Measurements from ENCODE around the gene LAMA4. TPM values are rescaled to one million over a fixed set of nuclear protein-coding genes. Genes with fewer than 3 reads are reported as not detected.

The LAMA4 gene
- total RNA-seq, 1 donor from 2014 or later: 0.56 TPM

- Histone ChIP-seq H3K4me2 (no peak overlapping the region), H3K9ac (no peak overlapping the region), H3K9me3 (ENCODE audit: low read depth) (no peaks in the 10 kb centered on the region), H2AFZ (replicated peaks) (no peak overlapping the region), H3K27ac (no peak overlapping the region), H3K27me3 (no peaks in the 10 kb centered on the region), H3K4me1 (peaks cover 19% of the 10 kb centered on the region), H3K36me3 (no peaks in the 10 kb centered on the region), H3K79me2 (ENCODE audit: low read depth) (no peaks in the 10 kb centered on the region), H3K4me3 (no peak overlapping the region), H3F3A (ENCODE audit: low read depth) (no peaks in the 10 kb centered on the region), H4K20me1 (ENCODE audit: low read depth) (no peaks in the 10 kb centered on the region)
- no peak for TF ChIP-seq CTCF (IDR thresholded peaks at IDR 0.05)
- TF ChIP-seq EZH2phosphoT487 (IDR thresholded peaks at IDR 0.05): no peak
- TF ChIP-seq EZH2 (IDR thresholded peaks at IDR 0.05): no peak
- no peak for DNase-seq (ENCODE audit: low spot score)
- H3K27me3 Mint-ChIP-seq (ENCODE audit: insufficient read depth, low read depth): no peaks in the 10 kb centered on the region
- no peaks in the 10 kb centered on the region for H3K36me3 Mint-ChIP-seq
- peaks cover 47% of the 10 kb centered on the region for H3K4me1 Mint-ChIP-seq
- no peaks in the 10 kb centered on the region for H3K9me3 Mint-ChIP-seq
- no peak overlapping the region for H3K27ac Mint-ChIP-seq
- no peak overlapping the region for H3K4me3 Mint-ChIP-seq
Observed at GRCh38 chr6:112193535-112194051, 60.8 kb downstream of the LAMA4 start.

- Histone ChIP-seq H3F3A (ENCODE audit: low read depth) (no peaks in the 10 kb centered on the region), H3K4me2 (no peak overlapping the region), H3K4me3 (no peak overlapping the region), H3K27me3 (no peaks in the 10 kb centered on the region), H3K9me3 (ENCODE audit: low read depth) (no peaks in the 10 kb centered on the region), H3K27ac (no peak overlapping the region), H3K36me3 (no peaks in the 10 kb centered on the region), H3K79me2 (ENCODE audit: low read depth) (no peaks in the 10 kb centered on the region), H3K9ac (no peak overlapping the region), H4K20me1 (ENCODE audit: low read depth) (no peaks in the 10 kb centered on the region), H3K4me1 (peaks cover 19% of the 10 kb centered on the region), H2AFZ (replicated peaks) (no peak overlapping the region)
- Mint-ChIP-seq H3K9me3 (no peaks in the 10 kb centered on the region), H3K27ac (no peak overlapping the region), H3K27me3 (ENCODE audit: insufficient read depth, low read depth) (no peaks in the 10 kb centered on the region), H3K36me3 (no peaks in the 10 kb centered on the region), H3K4me3 (no peak overlapping the region), H3K4me1 (peaks cover 46% of the 10 kb centered on the region)
- no peak for TF ChIP-seq EZH2phosphoT487 (IDR thresholded peaks at IDR 0.05)
- no peak for TF ChIP-seq CTCF (IDR thresholded peaks at IDR 0.05)
- TF ChIP-seq EZH2 (IDR thresholded peaks at IDR 0.05): no peak
- DNase-seq (ENCODE audit: low spot score): no peak
Observed at GRCh38 chr6:112193117-112193516, 61.2 kb downstream of the LAMA4 start.

DNA sequence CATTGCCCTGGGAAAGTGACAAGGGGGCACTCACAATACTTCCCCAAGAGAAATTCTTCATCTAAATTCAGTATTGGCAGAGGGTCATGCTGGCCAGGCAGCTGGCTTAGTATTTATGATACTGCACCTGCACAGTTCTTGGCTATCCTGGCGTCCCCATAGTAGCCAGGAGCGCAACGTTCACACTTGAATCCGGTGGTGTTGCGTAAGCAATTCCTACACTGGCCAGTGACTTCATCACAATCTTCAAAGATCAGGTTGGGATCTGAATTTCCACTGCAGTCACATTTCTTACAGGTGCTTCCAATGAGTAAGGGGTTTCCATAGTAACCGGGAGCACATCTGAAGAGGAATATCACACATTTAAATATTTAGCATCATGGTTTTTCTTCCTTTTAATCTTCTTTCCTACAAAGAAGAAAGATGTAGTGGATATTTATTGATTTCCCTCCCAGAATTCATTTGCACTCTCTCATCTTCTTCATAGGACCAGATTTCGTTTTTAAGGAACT is 62.8 kb downstream of the LAMA4 start:
- Histone ChIP-seq H3K4me2 (no peak overlapping the region), H3K9me3 (ENCODE audit: low read depth) (no peaks in the 10 kb centered on the region), H3K36me3 (no peaks in the 10 kb centered on the region), H3F3A (ENCODE audit: low read depth) (no peaks in the 10 kb centered on the region), H3K9ac (no peak overlapping the region), H4K20me1 (ENCODE audit: low read depth) (no peaks in the 10 kb centered on the region), H3K79me2 (ENCODE audit: low read depth) (no peaks in the 10 kb centered on the region), H2AFZ (replicated peaks) (no peak overlapping the region), H3K4me3 (no peak overlapping the region), H3K4me1 (peaks cover 19% of the 10 kb centered on the region), H3K27ac (no peak overlapping the region), H3K27me3 (no peaks in the 10 kb centered on the region)
- no peaks in the 10 kb centered on the region for H3K9me3 Mint-ChIP-seq
- TF ChIP-seq CTCF (IDR thresholded peaks at IDR 0.05) (no peak), EZH2phosphoT487 (IDR thresholded peaks at IDR 0.05) (no peak), EZH2 (IDR thresholded peaks at IDR 0.05) (no peak)
- H3K27me3 Mint-ChIP-seq (ENCODE audit: insufficient read depth, low read depth): no peaks in the 10 kb centered on the region
- peaks cover 44% of the 10 kb centered on the region for H3K4me1 Mint-ChIP-seq
- no peak for DNase-seq (ENCODE audit: low spot score)
- H3K27ac Mint-ChIP-seq: no peak overlapping the region
- H3K36me3 Mint-ChIP-seq: no peaks in the 10 kb centered on the region
- H3K4me3 Mint-ChIP-seq: no peak overlapping the region

Data from neural progenitor cell (in vitro differentiated cells).